ENCODE data around the gene DAAM2.

The DAAM2 gene

GRCh38 chr6:39953076-39953618 lies 161.0 kb downstream of the DAAM2 start:
- DNase-seq (ENCODE audit: low read depth in 2 of 2): no peak
